ENCODE results near the gene FXYD5. TPM values are rescaled to one million over a fixed set of nuclear protein-coding genes. Genes with fewer than 3 reads are reported as not detected.

Gene FXYD5
- total and polyA plus RNA-seq, 9 of the 15 experiments (the other 6 are each of a cell fraction or from before 2014, with no cell fraction given) = 104 to 537 (median 174) TPM

DNA sequence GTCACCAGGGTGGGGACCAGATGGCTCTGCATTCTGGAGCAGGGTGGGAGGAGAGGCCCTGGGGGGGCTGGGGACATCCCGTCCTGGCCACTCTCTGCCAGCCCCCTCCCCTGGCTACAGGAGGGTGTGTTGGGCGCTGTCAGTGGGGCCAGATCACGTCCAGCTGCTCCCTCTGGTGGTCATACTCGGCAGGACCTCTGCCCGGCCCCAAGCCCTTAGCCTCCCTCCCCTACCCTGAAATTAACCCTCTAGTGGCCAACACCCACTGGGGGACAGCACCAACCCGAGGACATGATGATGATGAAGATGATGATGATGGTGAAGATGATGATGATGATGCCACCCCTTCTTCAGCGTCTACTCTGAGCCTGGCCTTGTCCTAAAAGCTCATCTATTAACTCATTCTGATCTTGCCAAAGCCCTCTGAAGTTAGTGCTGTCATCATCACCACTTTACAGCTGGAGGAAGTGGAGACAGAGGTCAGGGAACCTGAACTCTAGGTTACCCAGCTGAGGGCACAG, 19.1 kb upstream of the FXYD5 start (continued):
- TF ChIP-seq BRD4 (IDR thresholded peaks at IDR 0.05) (no peak), MEIS2 (IDR thresholded peaks at IDR 0.05; ENCODE audit: partially characterized antibody) (no peak), GTF2E2 (tag; IDR thresholded peaks at IDR 0.05) (no peak), ZNF282 (CRISPR knock-in tag; IDR thresholded peaks at IDR 0.05) (no peak), ZNF589 (CRISPR knock-in tag; IDR thresholded peaks at IDR 0.05; ENCODE audit: low read depth) (no peak), NFE2L1 (tag; IDR thresholded peaks at IDR 0.05; ENCODE audit: borderline replicate concordance, low read depth) (no peak), SUPT5H (IDR thresholded peaks at IDR 0.05) (no peak), JUNB (CRISPR knock-in tag; conservative IDR thresholded peaks at IDR 0.05) (no peak), TCF15 (CRISPR knock-in tag; IDR thresholded peaks at IDR 0.05) (no peak), ZBTB26 (CRISPR knock-in tag; IDR thresholded peaks at IDR 0.05) (no peak), MEF2A (IDR thresholded peaks at IDR 0.05; ENCODE audit: control insufficient read depth, low read depth, low read length) (no peak), FOXJ2 (tag; IDR thresholded peaks at IDR 0.05) (no peak), RHOXF2B (CRISPR knock-in tag; conservative IDR thresholded peaks at IDR 0.05) (no peak), ZNF263 (CRISPR knock-in tag; IDR thresholded peaks at IDR 0.05; ENCODE audit: borderline replicate concordance) (no peak), ELF2 (CRISPR knock-in tag; IDR thresholded peaks at IDR 0.05) (no peak), ATF2 (CRISPR knock-in tag; IDR thresholded peaks at IDR 0.05) (no peak), ZNF184 (CRISPR knock-in tag; IDR thresholded peaks at IDR 0.05) (no peak), CBX3 (IDR thresholded peaks at IDR 0.05; ENCODE audit: borderline replicate concordance in 1 of 2, low read length in 2 of 2) (peak in 1 of 2 experiments; percentile 29; a peak in 2 of 3 replicates)
- TF ChIP-seq, protein P1, sequence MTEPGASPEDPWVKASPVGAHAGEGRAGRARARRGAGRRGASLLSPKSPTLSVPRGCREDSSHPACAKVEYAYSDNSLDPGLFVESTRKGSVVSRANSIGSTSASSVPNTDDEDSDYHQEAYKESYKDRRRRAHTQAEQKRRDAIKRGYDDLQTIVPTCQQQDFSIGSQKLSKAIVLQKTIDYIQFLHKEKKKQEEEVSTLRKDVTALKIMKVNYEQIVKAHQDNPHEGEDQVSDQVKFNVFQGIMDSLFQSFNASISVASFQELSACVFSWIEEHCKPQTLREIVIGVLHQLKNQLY (CRISPR knock-in tag; conservative IDR thresholded peaks at IDR 0.05) = no peak
- TF ChIP-seq, protein P2, sequence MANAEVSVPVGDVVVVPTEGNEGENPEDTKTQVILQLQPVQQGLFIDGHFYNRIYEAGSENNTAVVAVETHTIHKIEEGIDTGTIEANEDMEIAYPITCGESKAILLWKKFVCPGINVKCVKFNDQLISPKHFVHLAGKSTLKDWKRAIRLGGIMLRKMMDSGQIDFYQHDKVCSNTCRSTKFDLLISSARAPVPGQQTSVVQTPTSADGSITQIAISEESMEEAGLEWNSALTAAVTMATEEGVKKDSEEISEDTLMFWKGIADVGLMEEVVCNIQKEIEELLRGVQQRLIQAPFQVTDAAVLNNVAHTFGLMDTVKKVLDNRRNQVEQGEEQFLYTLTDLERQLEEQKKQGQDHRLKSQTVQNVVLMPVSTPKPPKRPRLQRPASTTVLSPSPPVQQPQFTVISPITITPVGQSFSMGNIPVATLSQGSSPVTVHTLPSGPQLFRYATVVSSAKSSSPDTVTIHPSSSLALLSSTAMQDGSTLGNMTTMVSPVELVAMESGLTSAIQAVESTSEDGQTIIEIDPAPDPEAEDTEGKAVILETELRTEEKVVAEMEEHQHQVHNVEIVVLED (CRISPR knock-in tag; IDR thresholded peaks at IDR 0.05) = no peak
- TF ChIP-seq, protein P3, sequence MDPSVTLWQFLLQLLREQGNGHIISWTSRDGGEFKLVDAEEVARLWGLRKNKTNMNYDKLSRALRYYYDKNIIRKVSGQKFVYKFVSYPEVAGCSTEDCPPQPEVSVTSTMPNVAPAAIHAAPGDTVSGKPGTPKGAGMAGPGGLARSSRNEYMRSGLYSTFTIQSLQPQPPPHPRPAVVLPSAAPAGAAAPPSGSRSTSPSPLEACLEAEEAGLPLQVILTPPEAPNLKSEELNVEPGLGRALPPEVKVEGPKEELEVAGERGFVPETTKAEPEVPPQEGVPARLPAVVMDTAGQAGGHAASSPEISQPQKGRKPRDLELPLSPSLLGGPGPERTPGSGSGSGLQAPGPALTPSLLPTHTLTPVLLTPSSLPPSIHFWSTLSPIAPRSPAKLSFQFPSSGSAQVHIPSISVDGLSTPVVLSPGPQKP (CRISPR knock-in tag; IDR thresholded peaks at IDR 0.05) = no peak
- TF ChIP-seq, protein P4, sequence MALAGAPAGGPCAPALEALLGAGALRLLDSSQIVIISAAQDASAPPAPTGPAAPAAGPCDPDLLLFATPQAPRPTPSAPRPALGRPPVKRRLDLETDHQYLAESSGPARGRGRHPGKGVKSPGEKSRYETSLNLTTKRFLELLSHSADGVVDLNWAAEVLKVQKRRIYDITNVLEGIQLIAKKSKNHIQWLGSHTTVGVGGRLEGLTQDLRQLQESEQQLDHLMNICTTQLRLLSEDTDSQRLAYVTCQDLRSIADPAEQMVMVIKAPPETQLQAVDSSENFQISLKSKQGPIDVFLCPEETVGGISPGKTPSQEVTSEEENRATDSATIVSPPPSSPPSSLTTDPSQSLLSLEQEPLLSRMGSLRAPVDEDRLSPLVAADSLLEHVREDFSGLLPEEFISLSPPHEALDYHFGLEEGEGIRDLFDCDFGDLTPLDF (CRISPR knock-in tag; IDR thresholded peaks at IDR 0.05) = no peak
